ENCODE measurements around the gene CTAG2.
"Not testable (repeated sequence)": the region's sequence is repeated elsewhere in the genome, so short reads cannot be mapped to it uniquely, and the experiment has no call there.

DNA sequence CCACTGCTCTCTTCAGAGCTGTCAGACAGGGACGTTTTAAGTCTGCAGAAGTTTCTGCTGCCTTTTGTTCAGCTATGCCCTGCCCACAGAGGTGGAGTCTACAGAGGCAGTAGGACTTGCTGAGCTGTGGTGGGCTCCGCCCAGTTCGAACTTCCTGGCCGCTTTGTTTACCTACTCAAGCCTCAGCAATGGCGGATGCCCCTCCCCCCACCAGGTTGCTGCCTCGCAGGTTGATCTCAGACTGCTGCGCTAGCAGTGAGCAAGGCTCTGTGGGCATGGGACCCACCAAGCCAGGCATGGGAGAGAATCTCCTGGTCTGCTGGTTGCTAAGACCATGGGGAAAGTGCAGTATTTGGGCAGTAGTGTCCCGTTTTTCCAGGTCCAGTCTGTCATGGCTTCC lies 17.5 kb upstream of the CTAG2 start:
- TF ChIP-seq, protein P1, sequence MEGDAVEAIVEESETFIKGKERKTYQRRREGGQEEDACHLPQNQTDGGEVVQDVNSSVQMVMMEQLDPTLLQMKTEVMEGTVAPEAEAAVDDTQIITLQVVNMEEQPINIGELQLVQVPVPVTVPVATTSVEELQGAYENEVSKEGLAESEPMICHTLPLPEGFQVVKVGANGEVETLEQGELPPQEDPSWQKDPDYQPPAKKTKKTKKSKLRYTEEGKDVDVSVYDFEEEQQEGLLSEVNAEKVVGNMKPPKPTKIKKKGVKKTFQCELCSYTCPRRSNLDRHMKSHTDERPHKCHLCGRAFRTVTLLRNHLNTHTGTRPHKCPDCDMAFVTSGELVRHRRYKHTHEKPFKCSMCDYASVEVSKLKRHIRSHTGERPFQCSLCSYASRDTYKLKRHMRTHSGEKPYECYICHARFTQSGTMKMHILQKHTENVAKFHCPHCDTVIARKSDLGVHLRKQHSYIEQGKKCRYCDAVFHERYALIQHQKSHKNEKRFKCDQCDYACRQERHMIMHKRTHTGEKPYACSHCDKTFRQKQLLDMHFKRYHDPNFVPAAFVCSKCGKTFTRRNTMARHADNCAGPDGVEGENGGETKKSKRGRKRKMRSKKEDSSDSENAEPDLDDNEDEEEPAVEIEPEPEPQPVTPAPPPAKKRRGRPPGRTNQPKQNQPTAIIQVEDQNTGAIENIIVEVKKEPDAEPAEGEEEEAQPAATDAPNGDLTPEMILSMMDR (IDR thresholded peaks at IDR 0.05): not testable (repeated sequence)
- not testable (repeated sequence) for TF ChIP-seq POLR2A, POLR2AphosphoS5 (IDR thresholded peaks at IDR 0.05)
